HL-60 (cell line): ENCODE results near the gene DMD.

Experiments
- DNase-seq, 2 experiments: peaks; one replicate each; pipeline ENCODE4 v3.0.0-alpha.2; 2010 to 2020; ENCODE audit warnings: low read depth in 1 of 2, low spot score in 1 of 2
- H3K27ac ChIP-seq: fragments of 250-450 bp; sonication (Bioruptor Pico); replicated peaks from 2 replicates; pipeline ENCODE4 v1.5.1; 2020; ENCODE audit warnings: mild to moderate bottlenecking, moderate library complexity
- H3K27me3 ChIP-seq: fragments of 250-450 bp; sonication (Bioruptor Pico); 2 replicates; pipeline ENCODE4 v1.5.1; 2021; ENCODE audit warnings: mild to moderate bottlenecking, moderate library complexity; ENCODE audit not compliant: insufficient read depth, poor library complexity, severe bottlenecking
- H3K4me3 ChIP-seq: replicated peaks from 2 replicates; pipeline ENCODE4 v1.5.1; 2011; ENCODE audit warnings: mild to moderate bottlenecking, control low read depth, low read length; ENCODE audit not compliant: insufficient read depth
- CTCF ChIP-seq: IDR thresholded peaks from one replicate; pipeline ENCODE4 v1.5.1; 2011; ENCODE audit warnings: low read length, control low read depth, inconsistent platforms; ENCODE audit not compliant: insufficient read depth
- GABPA ChIP-seq: IDR thresholded peaks from 2 replicates; pipeline ENCODE4 v1.6.1; 2012; ENCODE audit warnings: low read depth
- POLR2AphosphoS5 ChIP-seq: IDR thresholded peaks from 2 replicates; pipeline ENCODE4 v1.6.1; 2012; ENCODE audit warnings: low read depth
- REST ChIP-seq: IDR thresholded peaks from 2 replicates; pipeline ENCODE4 v1.6.1; 2012; ENCODE audit warnings: low read depth; ENCODE audit not compliant: insufficient replicate concordance
- SPI1 ChIP-seq: IDR thresholded peaks from 2 replicates; pipeline ENCODE4 v1.6.1; 2012; ENCODE audit warnings: low read depth, mild to moderate bottlenecking, borderline replicate concordance

Gene DMD

GRCh38 chrX:32839781-32840180, 371.6 kb downstream of the DMD start:
- Histone ChIP-seq H3K4me3 (no peak overlapping the region), H3K27ac (no peak overlapping the region), H3K27me3 (no peaks in the 10 kb centered on the region)
- TF ChIP-seq SPI1, result no peak
- no peak for TF ChIP-seq GABPA
- TF ChIP-seq CTCF, result no peak
- no peak for TF ChIP-seq POLR2AphosphoS5
- no peak for TF ChIP-seq REST
- no peak for DNase-seq

GRCh38 chrX:32825009-32825408, 386.3 kb downstream of the DMD start:
- no peak for TF ChIP-seq SPI1
- no peak for TF ChIP-seq GABPA
- TF ChIP-seq CTCF, result no peak
- no peak for TF ChIP-seq POLR2AphosphoS5
- no peak for TF ChIP-seq REST
- no peak overlapping the region for H3K27ac ChIP-seq

DNA sequence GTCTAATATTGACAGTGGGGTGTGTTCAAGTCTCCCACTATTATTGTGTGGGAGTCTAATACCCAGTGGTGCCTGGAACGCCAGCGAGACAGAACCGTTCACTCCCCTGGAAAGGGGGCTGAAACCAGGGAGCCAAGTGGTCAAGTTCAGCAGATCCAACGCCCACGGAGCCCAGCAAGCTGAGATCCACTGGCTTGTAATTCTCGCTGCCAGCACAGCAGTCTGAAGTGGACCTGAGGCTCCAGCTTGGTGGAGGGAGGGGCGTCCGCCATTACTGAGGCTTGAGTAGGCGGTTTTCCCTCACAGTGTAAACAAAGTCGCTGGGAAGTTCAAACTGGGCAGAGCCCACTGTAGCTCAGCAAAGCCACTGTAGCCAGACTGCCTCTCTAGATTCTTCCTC, 407.3 kb downstream of the DMD start:
- no peaks in the 10 kb centered on the region for H3K27me3 ChIP-seq
- H3K27ac ChIP-seq, result no peak overlapping the region
- H3K4me3 ChIP-seq, result no peak overlapping the region
- DNase-seq, result no peak
- no peak for TF ChIP-seq GABPA
- TF ChIP-seq CTCF, result no peak
- TF ChIP-seq SPI1, result no peak
- TF ChIP-seq POLR2AphosphoS5, result no peak
- TF ChIP-seq REST, result no peak

More at GRCh38 chrX:32825009-32825408, 386.3 kb downstream of the DMD start:
- DNase-seq, result no peak
- H3K4me3 ChIP-seq, result no peak overlapping the region
- H3K27me3 ChIP-seq, result no peaks in the 10 kb centered on the region
